ENCODE results near the gene GPATCH2.

DNA sequence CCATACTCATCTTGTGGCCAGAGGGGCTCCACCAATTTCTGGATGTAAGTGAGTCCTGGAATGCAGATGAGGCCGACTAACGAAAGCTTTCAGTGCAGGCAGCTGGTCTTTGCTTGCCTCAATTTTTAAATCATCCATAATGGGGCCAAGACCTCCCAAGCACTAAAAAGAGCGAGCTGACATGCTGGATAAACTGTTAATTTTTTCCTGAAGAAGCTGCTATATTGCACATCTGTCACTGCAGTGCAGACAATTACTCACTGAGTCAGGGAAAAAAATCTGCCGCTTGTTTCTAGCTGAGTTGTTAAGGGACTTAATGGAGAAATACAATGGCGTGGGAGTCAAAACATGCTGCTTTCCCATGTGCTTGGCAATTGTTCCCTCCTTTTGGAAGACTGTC is 205.5 kb downstream of the GPATCH2 start:
- TF ChIP-seq POLR2AphosphoS5 (IDR thresholded peaks at IDR 0.05; ENCODE audit: low read depth, low read length): no peak
- TF ChIP-seq, protein P1, sequence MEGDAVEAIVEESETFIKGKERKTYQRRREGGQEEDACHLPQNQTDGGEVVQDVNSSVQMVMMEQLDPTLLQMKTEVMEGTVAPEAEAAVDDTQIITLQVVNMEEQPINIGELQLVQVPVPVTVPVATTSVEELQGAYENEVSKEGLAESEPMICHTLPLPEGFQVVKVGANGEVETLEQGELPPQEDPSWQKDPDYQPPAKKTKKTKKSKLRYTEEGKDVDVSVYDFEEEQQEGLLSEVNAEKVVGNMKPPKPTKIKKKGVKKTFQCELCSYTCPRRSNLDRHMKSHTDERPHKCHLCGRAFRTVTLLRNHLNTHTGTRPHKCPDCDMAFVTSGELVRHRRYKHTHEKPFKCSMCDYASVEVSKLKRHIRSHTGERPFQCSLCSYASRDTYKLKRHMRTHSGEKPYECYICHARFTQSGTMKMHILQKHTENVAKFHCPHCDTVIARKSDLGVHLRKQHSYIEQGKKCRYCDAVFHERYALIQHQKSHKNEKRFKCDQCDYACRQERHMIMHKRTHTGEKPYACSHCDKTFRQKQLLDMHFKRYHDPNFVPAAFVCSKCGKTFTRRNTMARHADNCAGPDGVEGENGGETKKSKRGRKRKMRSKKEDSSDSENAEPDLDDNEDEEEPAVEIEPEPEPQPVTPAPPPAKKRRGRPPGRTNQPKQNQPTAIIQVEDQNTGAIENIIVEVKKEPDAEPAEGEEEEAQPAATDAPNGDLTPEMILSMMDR (IDR thresholded peaks at IDR 0.05 in 2 of 3, conservative IDR thresholded peaks at IDR 0.05 in 1 of 3; ENCODE audit: borderline replicate concordance in 1 of 3, insufficient read depth in 1 of 3, low read depth in 2 of 3, low read length in 2 of 3): no peak
- no peak for TF ChIP-seq POLR2A (IDR thresholded peaks at IDR 0.05; ENCODE audit: borderline replicate concordance, extremely low read depth, insufficient read depth, insufficient read length)
- TF ChIP-seq SRF (IDR thresholded peaks at IDR 0.05; ENCODE audit: low read depth): no peak
- TF ChIP-seq EZH2 (IDR thresholded peaks at IDR 0.05): no peak
- TF ChIP-seq, protein P2, sequence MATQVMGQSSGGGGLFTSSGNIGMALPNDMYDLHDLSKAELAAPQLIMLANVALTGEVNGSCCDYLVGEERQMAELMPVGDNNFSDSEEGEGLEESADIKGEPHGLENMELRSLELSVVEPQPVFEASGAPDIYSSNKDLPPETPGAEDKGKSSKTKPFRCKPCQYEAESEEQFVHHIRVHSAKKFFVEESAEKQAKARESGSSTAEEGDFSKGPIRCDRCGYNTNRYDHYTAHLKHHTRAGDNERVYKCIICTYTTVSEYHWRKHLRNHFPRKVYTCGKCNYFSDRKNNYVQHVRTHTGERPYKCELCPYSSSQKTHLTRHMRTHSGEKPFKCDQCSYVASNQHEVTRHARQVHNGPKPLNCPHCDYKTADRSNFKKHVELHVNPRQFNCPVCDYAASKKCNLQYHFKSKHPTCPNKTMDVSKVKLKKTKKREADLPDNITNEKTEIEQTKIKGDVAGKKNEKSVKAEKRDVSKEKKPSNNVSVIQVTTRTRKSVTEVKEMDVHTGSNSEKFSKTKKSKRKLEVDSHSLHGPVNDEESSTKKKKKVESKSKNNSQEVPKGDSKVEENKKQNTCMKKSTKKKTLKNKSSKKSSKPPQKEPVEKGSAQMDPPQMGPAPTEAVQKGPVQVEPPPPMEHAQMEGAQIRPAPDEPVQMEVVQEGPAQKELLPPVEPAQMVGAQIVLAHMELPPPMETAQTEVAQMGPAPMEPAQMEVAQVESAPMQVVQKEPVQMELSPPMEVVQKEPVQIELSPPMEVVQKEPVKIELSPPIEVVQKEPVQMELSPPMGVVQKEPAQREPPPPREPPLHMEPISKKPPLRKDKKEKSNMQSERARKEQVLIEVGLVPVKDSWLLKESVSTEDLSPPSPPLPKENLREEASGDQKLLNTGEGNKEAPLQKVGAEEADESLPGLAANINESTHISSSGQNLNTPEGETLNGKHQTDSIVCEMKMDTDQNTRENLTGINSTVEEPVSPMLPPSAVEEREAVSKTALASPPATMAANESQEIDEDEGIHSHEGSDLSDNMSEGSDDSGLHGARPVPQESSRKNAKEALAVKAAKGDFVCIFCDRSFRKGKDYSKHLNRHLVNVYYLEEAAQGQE (IDR thresholded peaks at IDR 0.05; ENCODE audit: low read depth): no peak
- no peak for TF ChIP-seq YY1 (IDR thresholded peaks at IDR 0.05; ENCODE audit: extremely low read depth, insufficient replicate concordance, low read depth, low read length)
- TF ChIP-seq JUND (IDR thresholded peaks at IDR 0.05): no peak
- TF ChIP-seq EZH2phosphoT487 (IDR thresholded peaks at IDR 0.05; ENCODE audit: borderline replicate concordance): no peak
